WERI-Rb-1 (cell line): ENCODE data around the gene GIGYF2.

Experiments used
- DNase-seq: peaks from one replicate; pipeline ENCODE4 v3.0.0-alpha.2; 2020
- H3K27ac ChIP-seq: fragments of 250-450 bp; sonication (Bioruptor Pico); 2 replicates; pipeline ENCODE4 v1.5.1; 2020; ENCODE audit warnings: mild to moderate bottlenecking, moderate library complexity
- H3K27me3 ChIP-seq: fragments of 250-450 bp; sonication (Bioruptor Pico); 2 replicates; pipeline ENCODE4 v1.5.1; 2021; ENCODE audit warnings: mild to moderate bottlenecking, low read depth, moderate library complexity; ENCODE audit not compliant: insufficient read depth, severe bottlenecking
- H3K36me3 ChIP-seq: fragments of 250-450 bp; sonication (Bioruptor Pico); 2 replicates; pipeline ENCODE4 v1.5.1; 2020; ENCODE audit warnings: mild to moderate bottlenecking, moderate library complexity
- H3K4me3 ChIP-seq: 2 replicates; pipeline ENCODE4 v1.5.1; 2011; ENCODE audit warnings: low read depth, mild to moderate bottlenecking, control low read depth, low read length
- H3K9me3 ChIP-seq: fragments of 250-450 bp; sonication (Bioruptor Pico); 2 replicates; pipeline ENCODE4 v1.5.1; 2021; ENCODE audit warnings: mild to moderate bottlenecking, moderate library complexity; ENCODE audit not compliant: severe bottlenecking
- TF ChIP-seq, protein P1 (sequence below): IDR thresholded peaks from 2 replicates; pipeline ENCODE4 v1.5.1; 2011; ENCODE audit warnings: low read depth, mild to moderate bottlenecking, control low read depth, inconsistent platforms, low read length

Gene GIGYF2

GRCh38 chr2:232897598-232898408 is 200.7 kb downstream of the GIGYF2 start:
- H3K4me3 ChIP-seq, result no peak overlapping the region
- H3K27me3 ChIP-seq, result no peaks in the 10 kb centered on the region
- DNase-seq, result no peak
- H3K27ac ChIP-seq, result no peak overlapping the region
- no peaks in the 10 kb centered on the region for H3K9me3 ChIP-seq
- TF ChIP-seq, protein P1, sequence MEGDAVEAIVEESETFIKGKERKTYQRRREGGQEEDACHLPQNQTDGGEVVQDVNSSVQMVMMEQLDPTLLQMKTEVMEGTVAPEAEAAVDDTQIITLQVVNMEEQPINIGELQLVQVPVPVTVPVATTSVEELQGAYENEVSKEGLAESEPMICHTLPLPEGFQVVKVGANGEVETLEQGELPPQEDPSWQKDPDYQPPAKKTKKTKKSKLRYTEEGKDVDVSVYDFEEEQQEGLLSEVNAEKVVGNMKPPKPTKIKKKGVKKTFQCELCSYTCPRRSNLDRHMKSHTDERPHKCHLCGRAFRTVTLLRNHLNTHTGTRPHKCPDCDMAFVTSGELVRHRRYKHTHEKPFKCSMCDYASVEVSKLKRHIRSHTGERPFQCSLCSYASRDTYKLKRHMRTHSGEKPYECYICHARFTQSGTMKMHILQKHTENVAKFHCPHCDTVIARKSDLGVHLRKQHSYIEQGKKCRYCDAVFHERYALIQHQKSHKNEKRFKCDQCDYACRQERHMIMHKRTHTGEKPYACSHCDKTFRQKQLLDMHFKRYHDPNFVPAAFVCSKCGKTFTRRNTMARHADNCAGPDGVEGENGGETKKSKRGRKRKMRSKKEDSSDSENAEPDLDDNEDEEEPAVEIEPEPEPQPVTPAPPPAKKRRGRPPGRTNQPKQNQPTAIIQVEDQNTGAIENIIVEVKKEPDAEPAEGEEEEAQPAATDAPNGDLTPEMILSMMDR, result no peak
- H3K36me3 ChIP-seq, result no peaks in the 10 kb centered on the region

GRCh38 chr2:232898592-232899543 is 201.7 kb downstream of the GIGYF2 start:
- H3K9me3 ChIP-seq, result no peaks in the 10 kb centered on the region
- H3K27me3 ChIP-seq, result no peaks in the 10 kb centered on the region
- DNase-seq, result no peak
- H3K27ac ChIP-seq, result no peak overlapping the region
- TF ChIP-seq, protein P1, result no peak
- H3K4me3 ChIP-seq, result no peak overlapping the region
- H3K36me3 ChIP-seq, result no peaks in the 10 kb centered on the region

- TF ChIP-seq, protein P1, result no peak
- Histone ChIP-seq H3K9me3 (no peaks in the 10 kb centered on the region), H3K36me3 (no peaks in the 10 kb centered on the region), H3K27me3 (no peaks in the 10 kb centered on the region), H3K4me3 (no peak overlapping the region), H3K27ac (no peak overlapping the region)
- DNase-seq, result no peak
These were observed 203.9 kb downstream of the GIGYF2 start for GRCh38 chr2:232900811-232901735.

GRCh38 chr2:232901736-232902578 is 204.8 kb downstream of the GIGYF2 start:
- DNase-seq, result no peak
- H3K4me3 ChIP-seq, result no peak overlapping the region
- TF ChIP-seq, protein P1, result no peak

More at GRCh38 chr2:232901736-232902578, 204.8 kb downstream of the GIGYF2 start:
- H3K9me3 ChIP-seq, result no peaks in the 10 kb centered on the region
- H3K27me3 ChIP-seq, result no peaks in the 10 kb centered on the region
- no peaks in the 10 kb centered on the region for H3K36me3 ChIP-seq
- no peak overlapping the region for H3K27ac ChIP-seq
